Keratinocyte (primary cell): Measurements from ENCODE around the gene ZMYND19. TPM values are rescaled to one million over a fixed set of nuclear protein-coding genes. Genes with fewer than 3 reads are reported as not detected.
A peak's percentile ranks its signal among the peaks of the same experiment; 100 is the strongest.

Experiments
- DNase-seq: peaks from one replicate; pipeline ENCODE4 v3.0.0-alpha.2; 2011; ENCODE audit warnings: low read depth, missing footprints, low spot score
- FAIRE-seq: peaks from 2 replicates; lab custom pipeline; 2011; peaks lifted over from hg19 to GRCh38; lab: Jason Lieb, UNC
- H2AFZ ChIP-seq: 2 replicates; pipeline ENCODE4 v1.6.0; 2012; ENCODE audit warnings: low read length, control low read depth, inconsistent platforms; ENCODE audit not compliant: control insufficient read depth
- H3K27ac ChIP-seq: 2 replicates; pipeline ENCODE4 v1.5.1; 2011; ENCODE audit warnings: low read length; ENCODE audit not compliant: control insufficient read depth, insufficient read depth
- H3K27me3 ChIP-seq: 3 replicates; pipeline ENCODE4 v1.6.0; 2011; ENCODE audit warnings: low read length; ENCODE audit not compliant: control insufficient read depth, insufficient read depth; ENCODE audit errors: extremely low read depth
- H3K36me3 ChIP-seq, 2 experiments: 2 replicates in 1 of 2; 3 replicates in 1 of 2; pipeline ENCODE4 v1.5.1; 2011; ENCODE audit warnings: low read length in 2 of 2, mild to moderate bottlenecking in 1 of 2; ENCODE audit not compliant: control insufficient read depth in 2 of 2, insufficient read depth in 2 of 2; ENCODE audit errors: extremely low read depth in 1 of 2
- H3K4me1 ChIP-seq: 3 replicates; pipeline ENCODE4 v1.5.1; 2011; ENCODE audit warnings: low read length; ENCODE audit not compliant: control insufficient read depth, insufficient read depth; ENCODE audit errors: extremely low read depth
- H3K4me2 ChIP-seq: 3 replicates; pipeline ENCODE4 v1.6.0; 2011; ENCODE audit warnings: low read depth, low read length; ENCODE audit not compliant: control insufficient read depth, insufficient read depth; ENCODE audit errors: extremely low read depth
- H3K4me3 ChIP-seq, 3 experiments: fragments of 200-600 bp in 1 of 3; sonication (generic) in 1 of 3; 2 replicates in 2 of 3; 3 replicates in 1 of 3; pipeline ENCODE4 v1.5.1; 2011 to 2016; ENCODE audit warnings: low read length in 3 of 3, mild to moderate bottlenecking in 3 of 3, control low read depth in 2 of 3, inconsistent platforms in 1 of 3, low read depth in 1 of 3, mixed read lengths in 1 of 3, mixed run types in 1 of 3, moderate library complexity in 1 of 3; ENCODE audit not compliant: control insufficient read depth in 2 of 3, insufficient read depth in 2 of 3; ENCODE audit errors: extremely low read depth in 1 of 3
- H3K79me2 ChIP-seq: 2 replicates; pipeline ENCODE4 v1.6.0; 2012; ENCODE audit warnings: low read length; ENCODE audit not compliant: control insufficient read depth, insufficient read depth
- H3K9ac ChIP-seq: 3 replicates; pipeline ENCODE4 v1.6.0; 2011; ENCODE audit warnings: low read length; ENCODE audit not compliant: control insufficient read depth, insufficient read depth; ENCODE audit errors: extremely low read depth
- H3K9me1 ChIP-seq: 3 replicates; pipeline ENCODE4 v1.6.0; 2011; ENCODE audit warnings: low read length; ENCODE audit not compliant: control insufficient read depth, insufficient read depth; ENCODE audit errors: extremely low read depth
- H3K9me3 ChIP-seq: 2 replicates; pipeline ENCODE4 v1.5.1; 2012; ENCODE audit warnings: low read depth, low read length; ENCODE audit not compliant: control insufficient read depth
- H4K20me1 ChIP-seq: 3 replicates; pipeline ENCODE4 v1.6.0; 2011; ENCODE audit warnings: low read length; ENCODE audit not compliant: control insufficient read depth, insufficient read depth; ENCODE audit errors: extremely low read depth
- CTCF ChIP-seq, 3 experiments: IDR thresholded peaks in 1 of 3; conservative IDR thresholded peaks in 1 of 3; optimal IDR thresholded peaks in 1 of 3; 2 replicates in 2 of 3; 3 replicates in 1 of 3; pipeline versions ENCODE3 to v1.5.1; 2011; ENCODE audit warnings: low read length in 3 of 3, mild to moderate bottlenecking in 3 of 3, moderate library complexity in 2 of 3, control low read depth in 1 of 3, inconsistent platforms in 1 of 3; ENCODE audit not compliant: insufficient read depth in 2 of 3; ENCODE audit errors: extremely low read depth in 1 of 3
- EZH2 ChIP-seq: IDR thresholded peaks from one replicate; pipeline ENCODE4 v1.6.1; 2012; ENCODE audit warnings: inconsistent platforms, mild to moderate bottlenecking, low read length, moderate library complexity
- dilution Hi-C: fragments of 300-500 bp; cut with MboI; formaldehyde crosslinking; loops from one replicate; pipeline ENCODE4 v1.7.0; 2020; ENCODE audit warnings: low sequenced_read_pairs; ENCODE audit not compliant: extremely low pct_ligation_motif_present
- polyA plus RNA-seq, 5 experiments: library from polyadenylated mRNA; depleted of rRNA in 3 of 5; stranded (reverse) in 3 of 5; stranded (forward) in 1 of 5; unstranded in 1 of 5; fragments of >200 nt; gene quantifications; 1 replicate in 1 of 5; 2 replicates in 3 of 5; 3 replicates in 1 of 5; pipeline versions ENCODE4 v1.2.1 to v1.2.3, GENCODE V29; 2011 to 2012; ENCODE audit warnings: missing spikeins in 2 of 5, low read depth in 1 of 5, low replicate concordance in 1 of 5

Gene ZMYND19
- polyA plus RNA-seq, 1 donor (not counting 4 experiments of a cell fraction or from before 2014, with no cell fraction given) = 25.8 TPM

- no peaks in the 10 kb centered on the region for H4K20me1 ChIP-seq
- no peak for FAIRE-seq
- no peaks in the 10 kb centered on the region for H3K9me3 ChIP-seq
- no peak for TF ChIP-seq CTCF (optimal IDR thresholded peaks at IDR 0.05 in 1 of 3, IDR thresholded peaks at IDR 0.05 in 1 of 3, conservative IDR thresholded peaks at IDR 0.05 in 1 of 3; ENCODE audit: extremely low read depth in 1 of 3, insufficient read depth in 2 of 3, low read length in 3 of 3)
- no peak for TF ChIP-seq EZH2
- H3K4me3 ChIP-seq = peak within 1 kb of the TSS; percentile 68 to 91 (median 68)
- H3K4me1 ChIP-seq = peaks cover 9% of the 10 kb centered on the region
- peak within 1 kb of the TSS; percentile 83 for H3K4me2 ChIP-seq
- no peaks in the 10 kb centered on the region for H3K9me1 ChIP-seq
- peaks cover 0 to 5% of the 10 kb centered on the region in 2 experiments for H3K36me3 ChIP-seq
- H3K9ac ChIP-seq = peak within 1 kb of the TSS; percentile 70
- peak; percentile 80 for DNase-seq
- dilution Hi-C loops = no loop called here
- no peaks in the 10 kb centered on the region for H3K27me3 ChIP-seq
- peaks cover 42% of the 10 kb centered on the region for H3K79me2 ChIP-seq
- peak within 1 kb of the TSS; percentile 47 for H3K27ac ChIP-seq
- peak within 1 kb of the TSS; percentile 13 for H2AFZ ChIP-seq
These were observed 15.1 kb upstream of the ZMYND19 start, which contains the start of gene ARRDC1 for GRCh38 chr9:137605121-137606004. Gene ARRDC1, plus strand, starts transcription at chr9:137605686. Its CDS starts 32 bp downstream, at chr9:137605718.

- no peak overlapping the region for H3K9ac ChIP-seq
- FAIRE-seq (no peak), DNase-seq (no peak)
- H3K9me3 ChIP-seq = no peaks in the 10 kb centered on the region
- H3K4me1 ChIP-seq = peaks cover 9% of the 10 kb centered on the region
- peak overlapping the region in 2 of 3 experiments; percentile 29 to 42 for H3K4me3 ChIP-seq
- H4K20me1 ChIP-seq = no peaks in the 10 kb centered on the region
- H3K36me3 ChIP-seq = peaks cover 0 to 2% of the 10 kb centered on the region in 2 experiments
- H3K27me3 ChIP-seq = no peaks in the 10 kb centered on the region
- no peaks in the 10 kb centered on the region for H3K9me1 ChIP-seq
- no peak overlapping the region for H3K27ac ChIP-seq
- H3K4me2 ChIP-seq = peak overlapping the region; percentile 27
- no peak for TF ChIP-seq CTCF (optimal IDR thresholded peaks at IDR 0.05 in 1 of 3, IDR thresholded peaks at IDR 0.05 in 1 of 3, conservative IDR thresholded peaks at IDR 0.05 in 1 of 3; ENCODE audit: extremely low read depth in 1 of 3, insufficient read depth in 2 of 3, low read length in 3 of 3)
- TF ChIP-seq EZH2 = no peak
- peaks cover 35% of the 10 kb centered on the region for H3K79me2 ChIP-seq
- dilution Hi-C loops = no loop called here
- no peak overlapping the region for H2AFZ ChIP-seq
These were observed 14.2 kb upstream of the ZMYND19 start for GRCh38 chr9:137604345-137605086.
